HG03565 (cell line): ENCODE data around the gene BSG.
"Not testable (repeated sequence)": the region's sequence is repeated elsewhere in the genome, so short reads cannot be mapped to it uniquely, and the experiment has no call there.

Experiments used
- ATAC-seq: cut with Tn5 transposase; IDR thresholded peaks from one replicate; pipeline ENCODE4 v1.9.1; 2021; ENCODE audit warnings: mild to moderate bottlenecking, moderate library complexity; ENCODE audit not compliant: unreplicated experiment

The BSG gene

GRCh38 chr19:602391-603301 lies 30.2 kb downstream of the BSG start:
- ATAC-seq, result no peak

GRCh38 chr19:603302-603639 lies 30.9 kb downstream of the BSG start:
- not testable (repeated sequence) for ATAC-seq

- ATAC-seq, result not testable (repeated sequence)
Observed at GRCh38 chr19:603779-604178, 31.4 kb downstream of the BSG start.

GRCh38 chr19:604355-604754 lies 32.0 kb downstream of the BSG start:
- ATAC-seq, result no peak

- not testable (repeated sequence) for ATAC-seq
Observed at GRCh38 chr19:605061-605971, 32.9 kb downstream of the BSG start.

GRCh38 chr19:607301-608154 lies 35.1 kb downstream of the BSG start:
- ATAC-seq, result no peak

- no peak for ATAC-seq
Observed at GRCh38 chr19:608155-609003, 36.0 kb downstream of the BSG start.

- no peak for ATAC-seq
Observed at GRCh38 chr19:609004-609346, 36.6 kb downstream of the BSG start.

GRCh38 chr19:610071-610800 lies 37.8 kb downstream of the BSG start:
- no peak for ATAC-seq

- no peak for ATAC-seq
Observed at GRCh38 chr19:610801-611480, 38.5 kb downstream of the BSG start.

- no peak for ATAC-seq
Observed at GRCh38 chr19:611481-611868, 39.1 kb downstream of the BSG start.

- ATAC-seq, result no peak
Observed at GRCh38 chr19:612941-613340, 40.5 kb downstream of the BSG start.

- no peak for ATAC-seq
Observed at GRCh38 chr19:613732-614567, 41.6 kb downstream of the BSG start.

- no peak for ATAC-seq
Observed at GRCh38 chr19:615619-616018, 43.2 kb downstream of the BSG start.

GRCh38 chr19:616062-616700 lies 43.8 kb downstream of the BSG start:
- no peak for ATAC-seq

- no peak for ATAC-seq
Observed at GRCh38 chr19:616747-617526, 44.5 kb downstream of the BSG start.
